HG02981 (cell line): ENCODE measurements around the gene LYZ.

Experiments used
- ATAC-seq: cut with Tn5 transposase; IDR thresholded peaks from one replicate; pipeline ENCODE4 v1.9.1; 2021; ENCODE audit warnings: mild to moderate bottlenecking, moderate library complexity; ENCODE audit not compliant: unreplicated experiment

LYZ gene

DNA sequence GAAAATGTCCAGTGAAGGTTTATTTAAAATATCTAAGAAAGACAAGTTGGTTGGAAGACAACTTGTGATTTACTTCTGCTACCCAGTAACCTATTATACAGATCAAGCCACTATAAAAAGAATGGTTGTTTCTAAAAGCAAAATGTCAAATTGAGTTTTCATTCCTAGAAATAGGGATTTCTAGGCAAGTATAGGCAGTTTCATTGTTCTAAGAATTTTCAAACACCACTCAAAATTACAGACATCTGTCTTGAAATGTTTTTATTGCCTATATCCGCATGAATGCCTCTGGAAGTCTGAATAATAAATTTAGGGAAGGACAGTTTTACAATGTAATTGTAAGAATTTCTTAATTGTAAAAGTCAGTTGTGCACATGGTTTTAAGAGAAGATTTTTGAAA is 20.0 kb downstream of the LYZ start:
- no peak for ATAC-seq

DNA sequence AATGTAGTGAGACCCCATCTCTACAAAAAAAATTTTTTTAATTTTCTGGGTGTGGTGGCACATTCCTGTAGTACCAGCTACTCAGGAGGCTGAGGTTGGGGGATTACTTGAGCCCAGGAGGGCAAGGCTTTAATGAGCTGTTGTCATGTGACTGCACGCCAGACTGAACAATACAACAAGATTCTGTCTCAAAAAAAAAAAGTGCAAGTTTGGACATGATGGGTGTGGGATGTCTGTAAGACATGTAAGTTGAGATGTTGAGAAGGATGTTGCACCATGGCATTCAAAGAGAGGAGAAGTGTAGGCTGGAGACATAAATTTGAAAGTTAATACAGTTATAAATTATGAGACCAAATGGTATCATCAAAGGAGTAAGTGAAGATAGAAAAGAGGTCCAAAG is 34.9 kb downstream of the LYZ start:
- ATAC-seq: no peak

DNA sequence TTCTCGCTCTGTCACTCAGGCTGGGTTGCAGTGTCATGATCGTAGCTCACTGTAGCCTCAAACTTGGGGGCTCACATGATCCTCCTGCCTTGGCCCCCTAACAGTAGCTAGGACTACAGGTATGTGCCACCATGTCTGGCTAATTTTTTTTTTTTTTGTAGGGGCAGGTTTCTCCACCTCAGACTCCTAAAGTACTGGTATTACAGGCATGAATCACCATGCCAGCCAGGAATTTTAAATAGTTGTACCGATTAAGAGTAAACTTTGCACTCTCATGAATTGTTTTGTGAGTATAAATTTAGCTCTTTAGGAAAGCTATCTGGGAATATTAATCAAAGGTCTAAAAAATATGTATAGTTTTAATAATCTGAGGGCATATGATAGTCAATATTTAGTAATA is 36.9 kb downstream of the LYZ start:
- ATAC-seq: no peak

DNA sequence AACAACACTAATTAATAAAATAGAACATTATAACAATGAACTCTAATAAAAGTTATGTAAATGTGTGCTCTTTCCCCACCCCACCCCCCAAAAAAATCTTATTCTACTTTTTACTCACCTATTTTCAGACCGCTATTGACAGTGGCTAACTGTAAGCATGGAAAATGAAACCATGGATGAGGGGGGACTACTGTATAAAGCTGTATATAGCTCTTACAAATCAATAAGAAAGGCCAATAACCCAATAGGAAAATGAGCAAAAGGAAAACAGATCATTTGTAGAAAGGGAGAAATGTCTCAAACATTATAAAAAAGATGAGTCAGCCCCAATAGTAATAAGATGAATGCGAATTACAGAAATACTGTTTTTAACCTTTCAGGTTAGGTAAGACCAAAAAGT is 38.7 kb downstream of the LYZ start:
- ATAC-seq: no peak

DNA sequence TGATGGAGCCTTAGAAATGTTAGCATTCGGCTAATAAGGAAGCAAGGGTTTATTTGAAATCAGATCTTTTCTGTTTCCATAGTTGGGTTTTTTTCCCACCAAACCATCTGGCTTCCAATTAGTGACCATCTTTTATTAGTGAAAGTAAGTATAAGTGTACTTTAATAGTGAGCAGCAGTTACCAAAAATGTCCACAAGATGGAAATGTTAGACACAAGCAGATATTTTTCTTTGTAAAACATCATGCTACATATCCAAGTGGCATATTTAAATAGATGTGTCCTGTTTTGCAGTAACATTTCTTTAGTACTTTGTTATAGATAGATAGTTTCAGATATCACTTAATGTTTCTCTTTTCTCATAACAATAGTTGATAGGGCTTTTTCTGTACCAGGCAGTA is 40.2 kb downstream of the LYZ start:
- ATAC-seq: no peak

DNA sequence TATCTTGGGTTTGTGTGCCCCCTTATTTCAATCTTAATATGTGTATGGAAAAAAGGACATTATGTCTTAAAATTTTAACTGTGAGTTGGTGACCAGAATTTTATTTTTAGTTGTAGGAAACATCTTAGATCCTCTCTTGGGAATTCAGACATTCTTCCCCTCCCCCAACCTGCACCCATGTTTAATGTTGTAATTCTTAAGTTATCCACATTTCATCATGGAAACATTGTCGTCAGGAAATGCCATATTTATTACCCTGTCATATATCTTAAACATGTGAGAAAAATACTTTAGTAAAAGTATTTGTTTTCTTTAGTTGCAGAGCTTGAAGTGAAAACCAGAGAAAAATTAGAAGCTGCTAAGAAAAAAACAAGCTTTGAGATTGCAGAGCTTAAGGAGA is 41.6 kb downstream of the LYZ start:
- ATAC-seq: no peak

DNA sequence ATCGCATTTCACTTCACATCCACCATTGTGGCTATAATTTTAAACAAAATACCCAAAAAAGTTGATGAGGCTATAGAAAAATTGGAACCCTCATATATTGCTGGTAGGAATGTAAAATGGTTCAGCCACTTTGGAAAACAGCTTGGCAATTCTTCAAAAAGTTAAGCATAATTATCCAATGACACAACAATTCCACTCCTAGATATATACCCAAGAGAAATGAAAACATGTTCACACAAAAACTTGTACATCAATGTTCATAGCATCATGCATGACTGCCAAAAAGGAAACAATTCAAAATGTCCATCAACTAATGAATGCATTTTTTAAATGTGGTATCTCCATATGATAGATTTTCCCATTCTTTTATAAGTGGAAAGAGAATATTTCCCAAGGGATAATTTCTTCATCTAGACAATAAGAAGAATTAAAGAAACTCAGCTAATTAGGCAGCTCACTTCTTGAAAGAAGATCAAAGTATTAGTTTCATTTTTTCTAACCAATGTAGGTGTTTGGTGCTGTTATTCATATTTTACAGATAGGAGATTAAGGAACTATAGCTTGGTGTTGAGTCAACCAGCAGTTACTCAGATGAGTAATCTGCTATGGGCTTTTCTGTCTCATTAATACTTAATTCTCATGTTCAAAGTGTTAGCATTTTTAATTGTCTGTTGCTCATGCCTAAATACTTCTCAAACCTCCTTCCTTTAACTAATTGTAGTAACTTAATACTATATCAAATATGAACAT is 44.2 kb downstream of the LYZ start:
- peak; percentile 86 for ATAC-seq

DNA sequence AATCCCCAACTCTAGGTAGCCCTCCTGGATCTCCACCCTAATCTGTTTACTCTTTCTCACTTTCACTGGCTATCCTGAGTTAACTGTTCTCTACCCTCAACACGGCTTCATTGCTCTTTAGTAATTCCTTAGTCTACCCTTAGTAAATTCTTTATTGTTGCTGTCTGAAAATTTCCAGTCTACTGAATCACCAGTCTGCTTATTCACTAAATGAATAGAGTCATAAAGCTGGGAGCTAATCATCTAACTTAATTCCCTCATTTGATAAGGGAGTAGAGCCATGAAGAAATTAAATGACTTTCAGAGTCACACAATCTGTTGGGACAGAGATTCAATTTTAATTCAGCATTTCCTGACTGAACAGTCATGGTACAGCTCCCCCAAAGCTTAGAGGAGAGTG is 47.9 kb downstream of the LYZ start:
- ATAC-seq: no peak

DNA sequence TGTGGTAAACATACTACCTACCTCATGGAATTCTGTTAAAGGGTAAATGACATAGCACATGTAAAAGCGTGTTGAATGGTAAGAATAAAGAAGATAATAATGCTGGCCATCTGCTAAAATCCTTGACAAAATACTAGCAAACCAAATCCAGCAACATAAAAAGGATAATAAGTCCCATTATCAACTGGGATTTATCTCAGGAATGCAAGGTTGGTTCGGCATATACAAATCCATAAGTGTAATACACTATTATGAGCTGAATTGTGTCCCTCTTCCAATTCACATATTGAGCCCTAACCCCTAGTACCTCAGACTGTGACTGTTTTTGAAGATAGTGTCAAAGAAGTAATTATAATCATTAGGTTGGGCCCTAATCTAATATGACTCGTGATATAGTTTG is 48.8 kb downstream of the LYZ start:
- ATAC-seq: no peak

DNA sequence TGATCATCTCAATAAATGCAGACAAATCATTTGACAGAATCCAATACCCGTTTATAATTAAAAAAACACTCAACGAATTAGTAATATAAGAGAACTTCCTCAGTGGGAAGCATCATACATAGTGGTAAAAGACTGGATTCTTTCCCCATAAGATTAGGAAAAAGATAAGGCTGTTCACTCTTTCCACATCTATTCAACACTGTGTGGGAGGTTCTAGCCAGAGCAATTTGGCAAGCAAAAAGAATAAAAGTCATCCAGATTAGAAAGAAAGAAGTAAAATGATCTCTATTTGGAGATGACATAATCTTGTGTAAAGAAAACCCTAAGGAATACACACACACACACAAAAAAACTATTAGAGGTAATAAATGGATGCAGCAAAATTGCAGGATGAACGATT is 49.8 kb downstream of the LYZ start:
- no peak for ATAC-seq

DNA sequence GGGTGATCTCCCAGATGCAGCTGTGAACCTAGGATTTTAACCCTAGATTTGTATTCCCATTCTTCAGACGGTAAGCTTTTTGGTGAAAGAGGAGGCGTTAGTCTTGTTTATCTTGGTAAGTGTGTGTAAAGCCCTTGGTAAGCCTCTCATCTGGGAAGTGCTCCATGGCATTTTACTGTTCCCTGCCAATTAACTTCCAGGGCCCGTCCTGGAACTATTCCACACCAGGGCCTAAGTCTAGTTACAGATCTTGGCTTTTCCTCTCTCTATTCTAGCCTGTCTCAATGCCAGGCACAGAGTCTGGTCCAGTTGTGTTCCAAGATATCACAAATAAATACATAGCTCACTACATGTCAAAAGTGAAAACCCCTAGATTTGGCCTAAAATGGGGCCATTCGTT is 53.8 kb downstream of the LYZ start:
- no peak for ATAC-seq
